K562 (cell line): ENCODE measurements around the gene TSC1. TPM values are rescaled to one million over a fixed set of nuclear protein-coding genes. Genes with fewer than 3 reads are reported as not detected.
A peak's percentile ranks its signal among the peaks of the same experiment; 100 is the strongest.

Experiments
- CSDE1 ChIP-seq, 2 experiments: fragments of 450-650 bp; IDR thresholded peaks; 2 replicates each; pipeline ENCODE4 v1.6.1; 2016; ENCODE audit warnings: mild to moderate bottlenecking in 1 of 2
- CTCF ChIP-seq, 3 experiments: IDR thresholded peaks in 2 of 3; conservative IDR thresholded peaks in 1 of 3; 2 replicates each; pipeline ENCODE4 v1.5.1; 2011 to 2012; ENCODE audit warnings: low read length in 3 of 3, mild to moderate bottlenecking in 3 of 3, control low read depth in 2 of 3, improper control_type of control experiment in 1 of 3, inconsistent platforms in 1 of 3, low read depth in 1 of 3, mixed read lengths in 1 of 3, moderate library complexity in 1 of 3; ENCODE audit not compliant: insufficient read depth in 2 of 3
- DDX20 ChIP-seq: fragments of 450-650 bp; IDR thresholded peaks from 2 replicates; pipeline ENCODE4 v1.6.1; 2016; ENCODE audit warnings: missing genetic modification characterization, low read depth, mild to moderate bottlenecking, missing compliant biosample characterization, moderate library complexity
- DLX4 ChIP-seq: fragments of 250-450 bp; sonication (Bioruptor Pico); IDR thresholded peaks from 2 replicates; pipeline ENCODE4 v1.6.1; 2021; ENCODE audit warnings: mild to moderate bottlenecking
- FOXA3 ChIP-seq, 2 experiments: fragments of 450-650 bp in 1 of 2; sonication (generic) in 1 of 2; formaldehyde crosslinking; IDR thresholded peaks in 1 of 2; conservative IDR thresholded peaks in 1 of 2; 2 replicates each; pipeline versions ENCODE4 v1.4.0 to v1.8.0; 2020 to 2022; ENCODE audit warnings: mild to moderate bottlenecking in 2 of 2, missing genetic modification reagents in 1 of 2
- IFI16 ChIP-seq: fragments of 250-450 bp; sonication (Bioruptor Pico); IDR thresholded peaks from 2 replicates; pipeline ENCODE4 v2.1.2; 2022; ENCODE audit warnings: mild to moderate bottlenecking, inconsistent platforms
- MAZ ChIP-seq, 2 experiments: fragments of 450-650 bp in 1 of 2; sonication (generic) in 1 of 2; formaldehyde crosslinking; IDR thresholded peaks in 1 of 2; conservative IDR thresholded peaks in 1 of 2; 2 replicates each; pipeline versions ENCODE4 v1.4.0 to v1.5.0; 2020; ENCODE audit warnings: mild to moderate bottlenecking in 1 of 2, missing genetic modification reagents in 1 of 2
- MECOM ChIP-seq: fragments of 250-450 bp; sonication (Bioruptor Pico); IDR thresholded peaks from 2 replicates; pipeline ENCODE4 v1.8.0; 2022; ENCODE audit warnings: inconsistent platforms
- MIER1 ChIP-seq: fragments of 450-650 bp; IDR thresholded peaks from 2 replicates; pipeline ENCODE4 v1.6.1; 2016; ENCODE audit warnings: antibody characterized with exemption, mild to moderate bottlenecking, low read depth
- NEUROD1 ChIP-seq: fragments of 150-350 bp; IDR thresholded peaks from 2 replicates; pipeline ENCODE4 v1.6.1; 2014; ENCODE audit warnings: borderline replicate concordance, low read length, low read depth; ENCODE audit not compliant: partially characterized antibody
- RNF2 ChIP-seq: sonication (generic); IDR thresholded peaks from 2 replicates; pipeline ENCODE4 v1.6.1; 2016
- SAFB2 ChIP-seq: fragments of 200-400 bp; formaldehyde crosslinking; IDR thresholded peaks from 2 replicates; pipeline ENCODE4 v1.6.1; 2018; ENCODE audit warnings: borderline replicate concordance, low read length, low read depth, moderate library complexity; ENCODE audit not compliant: severe bottlenecking
- SIN3A ChIP-seq, 2 experiments: fragments of 150-350 bp in 1 of 2; IDR thresholded peaks; 2 replicates each; pipeline ENCODE4 v1.6.1; 2011 to 2016; ENCODE audit warnings: borderline replicate concordance in 2 of 2, low read depth in 2 of 2, low read length in 2 of 2, mild to moderate bottlenecking in 2 of 2, moderate library complexity in 2 of 2; ENCODE audit not compliant: control insufficient read depth in 1 of 2
- SIRT6 ChIP-seq: IDR thresholded peaks from one replicate; pipeline ENCODE4 v1.6.1; 2012; ENCODE audit warnings: low read depth, mild to moderate bottlenecking, control low read depth, inconsistent platforms, low read length, moderate library complexity
- SREBF1 ChIP-seq: fragments of 150-350 bp; IDR thresholded peaks from 2 replicates; pipeline ENCODE4 v1.6.1; 2014; ENCODE audit warnings: antibody characterized with exemption, low read depth, low read length, borderline replicate concordance
- TCFL5 ChIP-seq: fragments of 250-450 bp; sonication (Bioruptor Pico); conservative IDR thresholded peaks from 2 replicates; pipeline ENCODE4 v1.6.1; 2021; ENCODE audit warnings: mild to moderate bottlenecking, moderate library complexity, matching md5 sums
- XRCC4 ChIP-seq: IDR thresholded peaks from one replicate; pipeline ENCODE4 v1.6.1; 2011; ENCODE audit not compliant: insufficient read depth, insufficient read length; ENCODE audit errors: extremely low read depth
- ZMIZ1 ChIP-seq, 2 experiments: fragments of 150-350 bp in 1 of 2; IDR thresholded peaks; 2 replicates each; pipeline ENCODE4 v1.6.1; 2012 to 2016; ENCODE audit warnings: low read depth in 2 of 2, low read length in 2 of 2, mild to moderate bottlenecking in 1 of 2, moderate library complexity in 1 of 2
- ZNF41 ChIP-seq: fragments of 250-450 bp; sonication (Bioruptor Pico); conservative IDR thresholded peaks from 2 replicates; pipeline ENCODE4 v1.4.0; 2020; ENCODE audit warnings: mild to moderate bottlenecking
- ZNF507 ChIP-seq: conservative IDR thresholded peaks from 2 replicates; pipeline ENCODE4 v1.6.1; 2017; ENCODE audit warnings: missing genetic modification characterization, missing compliant biosample characterization
- ZNF644 ChIP-seq: fragments of 200-800 bp; sonication (Bioruptor generic); IDR thresholded peaks from 2 replicates; pipeline ENCODE4 v1.6.1; 2016; ENCODE audit warnings: low read depth, missing genetic modification characterization, missing compliant biosample characterization
- polyA plus RNA-seq, 8 experiments: library from polyadenylated mRNA; depleted of rRNA in 4 of 8; stranded (reverse) in 5 of 8; unstranded in 3 of 8; fragments of >200 nt; fragmentation: Nextera tagmentation in 2 of 8; fragmentation: Illumina TruSeq in 1 of 8; extraction: Ambion mirVana in 2 of 8; extraction: Trizol in 1 of 8; gene quantifications; 2 replicates each; pipeline versions ENCODE4 v1.2.1 to v1.2.3, GENCODE V29; 2011 to 2014; ENCODE audit warnings: inconsistent platforms in 1 of 8, missing spikeins in 1 of 8
- total RNA-seq, 7 experiments: library from RNA; depleted of rRNA in 6 of 7; stranded (reverse); fragments of >200 nt in 6 of 7; fragmentation: Illumina TruSeq in 2 of 7; extraction: Trizol in 2 of 7; gene quantifications; 2 replicates each; pipeline versions ENCODE4 v1.2.1 to v1.2.3, GENCODE V29; 2011 to 2021; ENCODE audit warnings: low replicate concordance in 1 of 7

The TSC1 gene
- total and polyA plus RNA-seq, 9 of the 15 experiments (the other 6 are each of a cell fraction or from before 2014, with no cell fraction given) = 6.9 to 37.6 (median 18.6) TPM

GRCh38 chr9:132944294-132945185, at the start of gene TSC1 (continued):
- TF ChIP-seq CTCF (IDR thresholded peaks at IDR 0.05 in 2 of 3, conservative IDR thresholded peaks at IDR 0.05 in 1 of 3; ENCODE audit: insufficient read depth in 2 of 3, low read depth in 1 of 3, low read length in 3 of 3) (peak in 1 of 3 experiments; percentile 4; a peak in 1 of 6 replicates), MAZ (CRISPR knock-in tag; conservative IDR thresholded peaks at IDR 0.05 in 1 of 2, IDR thresholded peaks at IDR 0.05 in 1 of 2) (peak; percentile 89 to 92), ZNF507 (tag) (no peak), MECOM (CRISPR knock-in tag) (no peak), TCFL5 (CRISPR knock-in tag) (no peak), XRCC4 (no peak), MIER1 (peak; percentile 80), SIRT6 (no peak), SAFB2 (no peak), SREBF1 (0 out of 2 replicates have a peak, but pooled peaks have one; percentile 54), FOXA3 (CRISPR knock-in tag; conservative IDR thresholded peaks at IDR 0.05 in 1 of 2, IDR thresholded peaks at IDR 0.05 in 1 of 2) (0 out of 4 replicates have a peak, but pooled peaks of 1 of the 2 experiments have one; percentile 39), SIN3A (IDR thresholded peaks at IDR 0.05; ENCODE audit: borderline replicate concordance in 2 of 2, control insufficient read depth in 1 of 2, low read depth in 2 of 2, low read length in 2 of 2) (peak; percentile 92 to 96), ZNF41 (CRISPR knock-in tag) (no peak), ZMIZ1 (IDR thresholded peaks at IDR 0.05; ENCODE audit: low read depth in 2 of 2, low read length in 2 of 2) (peak in 1 of 2 experiments; percentile 57; a peak in 2 of 4 replicates), DDX20 (no peak), CSDE1 (IDR thresholded peaks at IDR 0.05) (peak in 1 of 2 experiments; percentile 67; a peak in 1 of 4 replicates), RNF2 (peak; percentile 77), ZNF644 (no peak), IFI16 (CRISPR knock-in tag) (no peak), DLX4 (no peak), NEUROD1 (peak; percentile 31)
